Endothelial cell of umbilical vein (primary cell): ENCODE measurements around the gene TMEM114. TPM values are rescaled to one million over a fixed set of nuclear protein-coding genes. Genes with fewer than 3 reads are reported as not detected.

Experiments used
- BruUV-seq: library from RNA; stranded (reverse); fragments of 400-500 nt; replicated peaks from 2 replicates; lab custom pipeline; 2021; lab: Mats Ljungman, UMichigan
- CTCF ChIA-PET: fragments of 300-600, 350-600 bp; sonication (Branson Sonifier 250); formaldehyde crosslinking; loops from one replicate; lab custom pipeline; 2021; ENCODE audit warnings: antibody characterized with exemption, inconsistent platforms; lab: Charles Lee
- POLR2A ChIA-PET: fragments of 300-600, 350-600 bp; sonication (Branson Sonifier 250); formaldehyde crosslinking; loops from one replicate; lab custom pipeline; 2021; ENCODE audit warnings: antibody characterized with exemption, inconsistent platforms; lab: Charles Lee
- DNase-seq: peaks from one replicate; pipeline ENCODE4 v3.0.0-alpha.2; 2011; ENCODE audit warnings: low read depth, low spot score
- FAIRE-seq: peaks from 2 replicates; lab custom pipeline; 2011; peaks lifted over from hg19 to GRCh38; lab: Jason Lieb, UNC
- H2AFZ ChIP-seq: 2 replicates; pipeline ENCODE4 v1.6.0; 2012; ENCODE audit warnings: low read depth, low read length, control low read depth, inconsistent platforms
- H3K27ac ChIP-seq: 2 replicates; pipeline ENCODE4 v1.5.1; 2011; ENCODE audit warnings: low read depth, mild to moderate bottlenecking, control low read depth, low read length, moderate library complexity; ENCODE audit not compliant: insufficient read depth
- H3K27me3 ChIP-seq, 2 experiments: 2 replicates each; pipeline versions ENCODE4 v1.6.0 to v1.6.1; 2011; ENCODE audit warnings: low read length in 2 of 2, mixed read lengths in 1 of 2; ENCODE audit not compliant: control insufficient read depth in 2 of 2, insufficient read depth in 2 of 2
- H3K36me3 ChIP-seq, 2 experiments: 2 replicates in 1 of 2; 3 replicates in 1 of 2; pipeline ENCODE4 v1.5.1; 2011; ENCODE audit warnings: low read length in 2 of 2, mild to moderate bottlenecking in 1 of 2, moderate library complexity in 1 of 2; ENCODE audit not compliant: control insufficient read depth in 2 of 2, insufficient read depth in 2 of 2; ENCODE audit errors: extremely low read depth in 1 of 2
- H3K4me1 ChIP-seq: 3 replicates; pipeline ENCODE4 v1.5.1; 2011; ENCODE audit warnings: mild to moderate bottlenecking, low read length; ENCODE audit not compliant: control insufficient read depth, insufficient read depth; ENCODE audit errors: extremely low read depth
- H3K4me2 ChIP-seq: 2 replicates; pipeline ENCODE4 v1.6.1; 2011; ENCODE audit warnings: low read length, control low read depth, mixed read lengths; ENCODE audit not compliant: insufficient read depth
- H3K4me3 ChIP-seq, 3 experiments: fragments of 200-600 bp in 1 of 3; sonication (generic), shearing (Covaris generic) in 1 of 3; replicated peaks in 1 of 3; 2 replicates each; pipeline ENCODE4 v1.5.1; 2011 to 2016; ENCODE audit warnings: control low read depth in 3 of 3, low read length in 3 of 3, mild to moderate bottlenecking in 2 of 3, inconsistent platforms in 1 of 3, low read depth in 1 of 3, moderate library complexity in 1 of 3; ENCODE audit not compliant: insufficient read depth in 1 of 3
- H3K79me2 ChIP-seq: 2 replicates; pipeline ENCODE4 v1.6.0; 2012; ENCODE audit warnings: low read length, inconsistent platforms; ENCODE audit not compliant: control insufficient read depth, insufficient read depth
- H3K9ac ChIP-seq: replicated peaks from 2 replicates; pipeline ENCODE3; 2011; ENCODE audit warnings: low read length, control low read depth; ENCODE audit not compliant: insufficient read depth; ENCODE audit errors: extremely low read depth
- H3K9me1 ChIP-seq: replicated peaks from 3 replicates; pipeline ENCODE4 v1.6.0; 2011; ENCODE audit warnings: mild to moderate bottlenecking, low read length; ENCODE audit not compliant: control insufficient read depth, insufficient read depth; ENCODE audit errors: extremely low read depth
- H3K9me3 ChIP-seq: replicated peaks from 2 replicates; pipeline ENCODE4 v1.5.1; 2012; ENCODE audit warnings: low read length, inconsistent platforms; ENCODE audit not compliant: control insufficient read depth, insufficient read depth
- H4K20me1 ChIP-seq: replicated peaks from 2 replicates; pipeline ENCODE3; 2011; ENCODE audit warnings: mild to moderate bottlenecking, low read length; ENCODE audit not compliant: control insufficient read depth, insufficient read depth; ENCODE audit errors: extremely low read depth
- CTCF ChIP-seq, 2 donors: IDR thresholded peaks; 1 replicate in 1 of 2; 2 replicates in 1 of 2; pipeline ENCODE4 v1.5.1; 2011; ENCODE audit warnings: low read length in 2 of 2, mild to moderate bottlenecking in 2 of 2, moderate library complexity in 2 of 2, control low read depth in 1 of 2, inconsistent platforms in 1 of 2, low read depth in 1 of 2; ENCODE audit not compliant: insufficient read depth in 1 of 2; ENCODE audit errors: extremely low read depth in 1 of 2
- EZH2 ChIP-seq: IDR thresholded peaks from 2 replicates; pipeline ENCODE4 v1.6.1; 2012; ENCODE audit warnings: borderline replicate concordance, low read depth, mild to moderate bottlenecking, moderate library complexity, low read length, inconsistent platforms; ENCODE audit not compliant: severe bottlenecking
- FOS ChIP-seq: IDR thresholded peaks from 2 replicates; pipeline ENCODE4 v1.6.1; 2011; ENCODE audit warnings: mild to moderate bottlenecking, low read length, moderate library complexity, borderline replicate concordance; ENCODE audit not compliant: insufficient read depth
- GATA2 ChIP-seq: IDR thresholded peaks from 2 replicates; pipeline ENCODE4 v1.7.0; 2011; ENCODE audit warnings: low read depth, mild to moderate bottlenecking, moderate library complexity, mixed read lengths, low read length; ENCODE audit not compliant: insufficient read length, insufficient read depth
- JUN ChIP-seq: IDR thresholded peaks from 2 replicates; pipeline ENCODE4 v1.6.1; 2011; ENCODE audit warnings: borderline replicate concordance, low read depth; ENCODE audit not compliant: insufficient read length, insufficient read depth
- MYC ChIP-seq: IDR thresholded peaks from one replicate; pipeline ENCODE4 v1.6.1; 2011; ENCODE audit warnings: mild to moderate bottlenecking, low read depth, low read length
- POLR2A ChIP-seq: IDR thresholded peaks from 2 replicates; pipeline ENCODE4 v1.6.1; 2012; ENCODE audit warnings: low read depth, mild to moderate bottlenecking, control low read depth, low read length
- POLR2AphosphoS5 ChIP-seq: IDR thresholded peaks from 2 replicates; pipeline ENCODE4 v1.6.1; 2012; ENCODE audit warnings: low read depth, mild to moderate bottlenecking, control low read depth, low read length, moderate library complexity; ENCODE audit not compliant: insufficient read depth
- dilution Hi-C: fragments of 300-500 bp; cut with MboI; formaldehyde crosslinking; loops from one replicate; pipeline ENCODE4 v1.15.0; 2019; ENCODE audit warnings: low sequenced_read_pairs; ENCODE audit not compliant: extremely low pct_ligation_motif_present
- intact Hi-C: fragments of 100-400 bp; cut with micrococcal nuclease; formaldehyde crosslinking; loops from one replicate; pipeline ENCODE4 v1.10.0; 2022
- polyA plus RNA-seq, 4 experiments: library from polyadenylated mRNA; depleted of rRNA in 3 of 4; stranded (reverse) in 3 of 4; unstranded in 1 of 4; fragments of >200 nt; gene quantifications; 2 replicates each; pipeline versions ENCODE4 v1.2.1 to v1.2.3, GENCODE V29; 2011 to 2012; ENCODE audit warnings: missing spikeins in 1 of 4
- total RNA-seq: library from RNA; stranded (reverse); gene quantifications from 2 replicates; pipeline ENCODE4 v1.2.3, GENCODE V29; 2021
- TF ChIP-seq, protein P1 (sequence below): IDR thresholded peaks from 2 replicates; pipeline ENCODE4 v1.6.1; 2011; ENCODE audit not compliant: insufficient read depth, insufficient read length

Gene TMEM114
- total and polyA plus RNA-seq, 2 donors (not counting 3 experiments of a cell fraction or from before 2014, with no cell fraction given), result not detected

GRCh38 chr16:8530752-8531384 is 59.4 kb downstream of the TMEM114 start:
- intact Hi-C loops, result no loop called here
- dilution Hi-C loops, result no loop called here
- H3K4me1 ChIP-seq, result no peaks in the 10 kb centered on the region
- peaks cover 3% of the 10 kb centered on the region for H3K9me3 ChIP-seq
- no peak overlapping the region for H2AFZ ChIP-seq
- ChIA-PET POLR2A (no interaction called here), CTCF (no interaction called here)
- H3K4me2 ChIP-seq, result no peak overlapping the region
- BruUV-seq, result no TSS peak
- TF ChIP-seq FOS (no peak), EZH2 (no peak), POLR2AphosphoS5 (no peak), CTCF (IDR thresholded peaks at IDR 0.05; ENCODE audit: extremely low read depth in 1 of 2, insufficient read depth in 1 of 2, low read depth in 1 of 2, low read length in 2 of 2) (no peak), JUN (no peak), MYC (no peak), POLR2A (no peak), GATA2 (no peak)
- TF ChIP-seq, protein P1, sequence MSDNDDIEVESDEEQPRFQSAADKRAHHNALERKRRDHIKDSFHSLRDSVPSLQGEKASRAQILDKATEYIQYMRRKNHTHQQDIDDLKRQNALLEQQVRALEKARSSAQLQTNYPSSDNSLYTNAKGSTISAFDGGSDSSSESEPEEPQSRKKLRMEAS, result no peak
- no peaks in the 10 kb centered on the region for H3K9me1 ChIP-seq
- no peak overlapping the region for H3K9ac ChIP-seq
- DNase-seq (no peak), FAIRE-seq (no peak)
- H3K27ac ChIP-seq, result no peak overlapping the region
- H3K4me3 ChIP-seq, result no peak overlapping the region
- no peaks in the 10 kb centered on the region for H4K20me1 ChIP-seq
- H3K79me2 ChIP-seq, result no peaks in the 10 kb centered on the region
- H3K27me3 ChIP-seq, result no peaks in the 10 kb centered on the region
- no peaks in the 10 kb centered on the region for H3K36me3 ChIP-seq
